Activated CD4-positive, alpha-beta memory T cell treated with anti-CD3 and anti-CD28 coated beads, Interleukin-2, amount 10 ng/mL, durations not matched to agents 7 days and 5 days (primary cell): ENCODE results near the gene CLIP3. TPM values are rescaled to one million over a fixed set of nuclear protein-coding genes. Genes with fewer than 3 reads are reported as not detected.
"Not testable (repeated sequence)": the region's sequence is repeated elsewhere in the genome, so short reads cannot be mapped to it uniquely, and the experiment has no call there.

Experiments
- CTCF ChIA-PET: fragments of 350-600 bp; sonication (Branson Sonifier 250); formaldehyde crosslinking; loops from one replicate; lab custom pipeline; 2021; ENCODE audit warnings: antibody characterized with exemption, inconsistent platforms; lab: Charles Lee
- POLR2A ChIA-PET: fragments of 350-600 bp; sonication (Branson Sonifier 250); formaldehyde crosslinking; loops from one replicate; lab custom pipeline; 2021; ENCODE audit warnings: antibody characterized with exemption; lab: Charles Lee
- DNase-seq: peaks from one replicate; pipeline ENCODE4 v3.0.0-alpha.2; 2020
- H3K27ac Mint-ChIP-seq: one replicate; pipeline ENCODE4 v1.8.0; 2021; ENCODE audit warnings: mild to moderate bottlenecking, mixed read lengths
- H3K27me3 Mint-ChIP-seq: one replicate; pipeline ENCODE4 v1.8.0; 2021; ENCODE audit warnings: mixed read lengths
- H3K36me3 Mint-ChIP-seq: one replicate; pipeline ENCODE4 v1.8.0; 2021; ENCODE audit warnings: low read depth, mixed read lengths
- H3K4me1 Mint-ChIP-seq: one replicate; pipeline ENCODE4 v1.8.0; 2021; ENCODE audit warnings: mixed read lengths
- H3K4me3 Mint-ChIP-seq: one replicate; pipeline ENCODE4 v1.8.0; 2021; ENCODE audit warnings: mild to moderate bottlenecking, mixed read lengths
- H3K9me3 Mint-ChIP-seq: one replicate; pipeline ENCODE4 v1.8.0; 2021; ENCODE audit warnings: mixed read lengths
- total RNA-seq, 2 experiments: library from RNA; stranded (reverse); gene quantifications; one replicate each; pipeline ENCODE4 v1.2.3, GENCODE V29; 2021

The CLIP3 gene
- 1 to 10 TPM; 1.7 to 2.2 TPM for total RNA-seq

GRCh38 chr19:36032251-36033104, at the start of gene CLIP3:
Gene CLIP3, minus strand, starts transcription at chr19:36032873. Its CDS starts 516 bp downstream, at chr19:36032357.
- Mint-ChIP-seq H3K4me1 (peaks cover 44% of the 10 kb centered on the region), H3K4me3 (peak within 1 kb of the TSS; percentile 29), H3K27ac (no peak within 1 kb of the TSS), H3K27me3 (no peaks in the 10 kb centered on the region), H3K9me3 (no peaks in the 10 kb centered on the region), H3K36me3 (peaks cover 13% of the 10 kb centered on the region)
- POLR2A ChIA-PET = no interaction called here
- DNase-seq = no peak
- CTCF ChIA-PET = no interaction called here

GRCh38 chr19:36081894-36082293, 49.2 kb upstream of the CLIP3 start:
- H3K27ac Mint-ChIP-seq = no peak overlapping the region

GRCh38 chr19:36081385-36081784, 48.7 kb upstream of the CLIP3 start:
- H3K4me1 Mint-ChIP-seq = no peaks in the 10 kb centered on the region
- DNase-seq = no peak
- no peak overlapping the region for H3K4me3 Mint-ChIP-seq
- POLR2A ChIA-PET = no interaction called here
- no peaks in the 10 kb centered on the region for H3K9me3 Mint-ChIP-seq
- H3K27me3 Mint-ChIP-seq = no peaks in the 10 kb centered on the region
- CTCF ChIA-PET = no interaction called here
- H3K27ac Mint-ChIP-seq = no peak overlapping the region
- H3K36me3 Mint-ChIP-seq = peaks cover 70% of the 10 kb centered on the region

More at GRCh38 chr19:36081894-36082293, 49.2 kb upstream of the CLIP3 start:
- CTCF ChIA-PET = no interaction called here
- peaks cover 69% of the 10 kb centered on the region for H3K36me3 Mint-ChIP-seq
- no peaks in the 10 kb centered on the region for H3K27me3 Mint-ChIP-seq
- no peak for DNase-seq
- H3K4me3 Mint-ChIP-seq = no peak overlapping the region
- H3K9me3 Mint-ChIP-seq = no peaks in the 10 kb centered on the region
- H3K4me1 Mint-ChIP-seq = no peaks in the 10 kb centered on the region
- POLR2A ChIA-PET = no interaction called here

- CTCF ChIA-PET = no interaction called here
- POLR2A ChIA-PET = no interaction called here
- Mint-ChIP-seq H3K27ac (no peak overlapping the region), H3K27me3 (no peaks in the 10 kb centered on the region), H3K4me1 (no peaks in the 10 kb centered on the region), H3K4me3 (no peak overlapping the region), H3K36me3 (peaks cover 65% of the 10 kb centered on the region), H3K9me3 (no peaks in the 10 kb centered on the region)
- no peak for DNase-seq
Measured at GRCh38 chr19:36079389-36079945, 46.8 kb upstream of the CLIP3 start.

- ChIA-PET CTCF (no interaction called here), POLR2A (interaction anchor here (0.8 kb wide), 1 partner anchor 10 kb away, joined by 3 read pairs; no protein-coding TSS in a partner anchor)
- no peaks in the 10 kb centered on the region for H3K4me1 Mint-ChIP-seq
- no peaks in the 10 kb centered on the region for H3K27me3 Mint-ChIP-seq
- H3K27ac Mint-ChIP-seq = no peak overlapping the region
- H3K9me3 Mint-ChIP-seq = no peaks in the 10 kb centered on the region
- no peak overlapping the region for H3K4me3 Mint-ChIP-seq
- no peak for DNase-seq
- H3K36me3 Mint-ChIP-seq = peaks cover 50% of the 10 kb centered on the region
Measured at GRCh38 chr19:36073121-36073876, 40.6 kb upstream of the CLIP3 start.

- DNase-seq = no peak
- H3K27me3 Mint-ChIP-seq = no peaks in the 10 kb centered on the region
- ChIA-PET CTCF (no interaction called here), POLR2A (no interaction called here)
- H3K9me3 Mint-ChIP-seq = no peaks in the 10 kb centered on the region
- no peak overlapping the region for H3K4me3 Mint-ChIP-seq
- H3K27ac Mint-ChIP-seq = peak overlapping the region; percentile 26
- H3K4me1 Mint-ChIP-seq = no peaks in the 10 kb centered on the region
- H3K36me3 Mint-ChIP-seq = peaks cover 56% of the 10 kb centered on the region
Measured at GRCh38 chr19:36072081-36072480, 39.4 kb upstream of the CLIP3 start.

- H3K4me1 Mint-ChIP-seq, H3K27ac Mint-ChIP-seq, POLR2A ChIA-PET, H3K27me3 Mint-ChIP-seq, CTCF ChIA-PET, DNase-seq, H3K9me3 Mint-ChIP-seq, H3K4me3 Mint-ChIP-seq: not testable (repeated sequence)
- H3K36me3 Mint-ChIP-seq = peaks cover 68% of the 10 kb centered on the region
Measured at GRCh38 chr19:36068810-36069499, 36.3 kb upstream of the CLIP3 start.

GRCh38 chr19:36067681-36068080, 35.0 kb upstream of the CLIP3 start:
- no peak overlapping the region for H3K27ac Mint-ChIP-seq
- H3K4me1 Mint-ChIP-seq = no peaks in the 10 kb centered on the region
- ChIA-PET POLR2A (interaction anchor here (1.2 to 3.7 kb wide), 2 partner anchors 9 to 12 kb away, joined by 4 to 18 read pairs; partner anchors contain the start of genes THAP8 and WDR62), CTCF (no interaction called here)
- no peak for DNase-seq
- no peaks in the 10 kb centered on the region for H3K9me3 Mint-ChIP-seq
- no peak overlapping the region for H3K4me3 Mint-ChIP-seq
- peaks cover 66% of the 10 kb centered on the region for H3K36me3 Mint-ChIP-seq
- H3K27me3 Mint-ChIP-seq = no peaks in the 10 kb centered on the region

GRCh38 chr19:36064826-36065225, 32.2 kb upstream of the CLIP3 start:
- no peaks in the 10 kb centered on the region for H3K27me3 Mint-ChIP-seq
- ChIA-PET POLR2A (interaction anchor here (3.7 kb wide), 1 partner anchor 10 kb away, joined by 18 read pairs; the partner anchor contains the start of genes THAP8 and WDR62), CTCF (no interaction called here)

GRCh38 chr19:36061367-36061766, 28.7 kb upstream of the CLIP3 start:
- H3K4me3 Mint-ChIP-seq = no peak overlapping the region
- no peak overlapping the region for H3K27ac Mint-ChIP-seq
- no peaks in the 10 kb centered on the region for H3K27me3 Mint-ChIP-seq
- CTCF ChIA-PET = interaction anchor here (0.5 to 2.0 kb wide), 3 partner anchors 66 to 1618 kb away, joined by 4 to 5 read pairs (median 5); no protein-coding TSS in a partner anchor
- no peak for DNase-seq
- H3K36me3 Mint-ChIP-seq = peaks cover 55% of the 10 kb centered on the region
- no peaks in the 10 kb centered on the region for H3K9me3 Mint-ChIP-seq
- POLR2A ChIA-PET = no interaction called here
- H3K4me1 Mint-ChIP-seq = peaks cover 23% of the 10 kb centered on the region

More at GRCh38 chr19:36064826-36065225, 32.2 kb upstream of the CLIP3 start:
- H3K36me3 Mint-ChIP-seq = peaks cover 61% of the 10 kb centered on the region
- no peaks in the 10 kb centered on the region for H3K9me3 Mint-ChIP-seq
- H3K27ac Mint-ChIP-seq = no peak overlapping the region
- no peak overlapping the region for H3K4me3 Mint-ChIP-seq
- no peak for DNase-seq
- H3K4me1 Mint-ChIP-seq = no peaks in the 10 kb centered on the region

GRCh38 chr19:36060430-36060829, 27.8 kb upstream of the CLIP3 start:
- CTCF ChIA-PET = interaction anchor here (1.7 to 2.0 kb wide), 2 partner anchors 67 to 109 kb away, joined by 5 read pairs; no protein-coding TSS in a partner anchor

GRCh38 chr19:36059180-36059910, 26.7 kb upstream of the CLIP3 start:
- peaks cover 35% of the 10 kb centered on the region for H3K4me1 Mint-ChIP-seq
- H3K9me3 Mint-ChIP-seq = no peaks in the 10 kb centered on the region
- H3K4me3 Mint-ChIP-seq = no peak overlapping the region
- DNase-seq = no peak
- H3K36me3 Mint-ChIP-seq = peaks cover 41% of the 10 kb centered on the region
- POLR2A ChIA-PET = interaction anchor here (0.7 to 1.3 kb wide), 2 partner anchors 8 to 56 kb away, joined by 3 to 4 read pairs; partner anchors contain the start of gene TBCB
- no peaks in the 10 kb centered on the region for H3K27me3 Mint-ChIP-seq
- CTCF ChIA-PET = interaction anchor here (0.9 to 1.1 kb wide), 2 partner anchors 56 to 180 kb away, joined by 3 read pairs; partner anchors contain the start of gene POLR2I
- H3K27ac Mint-ChIP-seq = no peak overlapping the region

More at GRCh38 chr19:36060430-36060829, 27.8 kb upstream of the CLIP3 start:
- H3K27me3 Mint-ChIP-seq = no peaks in the 10 kb centered on the region
- no peak for DNase-seq
- peaks cover 50% of the 10 kb centered on the region for H3K36me3 Mint-ChIP-seq
- H3K4me3 Mint-ChIP-seq = no peak overlapping the region
- H3K4me1 Mint-ChIP-seq = peaks cover 31% of the 10 kb centered on the region
- POLR2A ChIA-PET = no interaction called here
- no peaks in the 10 kb centered on the region for H3K9me3 Mint-ChIP-seq
- no peak overlapping the region for H3K27ac Mint-ChIP-seq
